Fibroblast of lung (primary cell): ENCODE results near the gene ISM2. TPM values are rescaled to one million over a fixed set of nuclear protein-coding genes. Genes with fewer than 3 reads are reported as not detected.

Experiments
- DNase-seq, 2 donors: peaks; one replicate each; pipeline versions ENCODE4 v3.0.0 to v3.0.0-alpha.2; 2010; ENCODE audit warnings: low read depth in 2 of 2
- H2AFZ ChIP-seq: 2 replicates; pipeline ENCODE4 v1.5.1; 2012; ENCODE audit warnings: low read length, control low read depth, inconsistent platforms
- H3K27ac ChIP-seq: 2 replicates; pipeline ENCODE4 v1.5.1; 2011; ENCODE audit warnings: low read length, control low read depth; ENCODE audit not compliant: insufficient read depth
- H3K27me3 ChIP-seq: 2 replicates; pipeline ENCODE4 v1.5.1; 2011; ENCODE audit warnings: mild to moderate bottlenecking, low read length; ENCODE audit not compliant: control insufficient read depth, insufficient read depth
- H3K36me3 ChIP-seq: 2 replicates; pipeline ENCODE4 v1.5.1; 2011; ENCODE audit warnings: low read length; ENCODE audit not compliant: control insufficient read depth, insufficient read depth
- H3K4me1 ChIP-seq: 2 replicates; pipeline ENCODE4 v1.5.1; 2011; ENCODE audit warnings: low read length; ENCODE audit not compliant: control insufficient read depth, insufficient read depth; ENCODE audit errors: extremely low read depth
- H3K4me2 ChIP-seq: 2 replicates; pipeline ENCODE4 v1.5.1; 2011; ENCODE audit warnings: low read length, control low read depth; ENCODE audit not compliant: insufficient read depth; ENCODE audit errors: extremely low read depth
- H3K4me3 ChIP-seq, 4 experiments: fragments of 200-600 bp in 1 of 4; sonication (generic) in 1 of 4; replicated peaks in 1 of 4; 2 replicates each; pipeline ENCODE4 v1.5.1; 2011 to 2016; ENCODE audit warnings: low read length in 4 of 4, low read depth in 3 of 4, mild to moderate bottlenecking in 3 of 4, control low read depth in 2 of 4, inconsistent platforms in 1 of 4, mixed read lengths in 1 of 4; ENCODE audit not compliant: insufficient read depth in 1 of 4; ENCODE audit errors: control extremely low read depth in 1 of 4
- H3K79me2 ChIP-seq: 2 replicates; pipeline ENCODE4 v1.5.1; 2012; ENCODE audit warnings: mild to moderate bottlenecking, low read length, inconsistent platforms; ENCODE audit not compliant: control insufficient read depth, insufficient read depth
- H3K9ac ChIP-seq: 2 replicates; pipeline ENCODE4 v1.5.1; 2011; ENCODE audit warnings: mild to moderate bottlenecking, low read length, control low read depth; ENCODE audit not compliant: insufficient read depth
- H3K9me3 ChIP-seq: 2 replicates; pipeline ENCODE4 v1.5.1; 2012; ENCODE audit warnings: low read depth, low read length; ENCODE audit not compliant: control insufficient read depth, insufficient read depth
- H4K20me1 ChIP-seq: 2 replicates; pipeline ENCODE4 v1.5.1; 2011; ENCODE audit warnings: low read length; ENCODE audit not compliant: control insufficient read depth, insufficient read depth; ENCODE audit errors: extremely low read depth
- EZH2 ChIP-seq: IDR thresholded peaks from 2 replicates; pipeline ENCODE4 v1.5.1; 2012; ENCODE audit warnings: low read length, control low read depth, mild to moderate bottlenecking; ENCODE audit errors: missing control alignments
- polyA plus RNA-seq, 2 donors: library from polyadenylated mRNA; depleted of rRNA in 1 of 2; stranded (reverse) in 1 of 2; unstranded in 1 of 2; fragments of >200 nt; gene quantifications; 2 replicates each; pipeline ENCODE4 v1.2.1, GENCODE V29; 2011 to 2012; ENCODE audit warnings: missing spikeins in 1 of 2
- total RNA-seq: library from RNA; depleted of rRNA; stranded (reverse); fragments of >200 nt; gene quantifications from 2 replicates; pipeline ENCODE4 v1.2.1, GENCODE V29; 2014
- TF ChIP-seq, protein P1 (sequence below), 2 donors: IDR thresholded peaks in 1 of 2; conservative IDR thresholded peaks in 1 of 2; 1 replicate in 1 of 2; 2 replicates in 1 of 2; pipeline ENCODE4 v1.5.1; 2011 to 2012; ENCODE audit warnings: low read length in 2 of 2, control low read depth in 1 of 2, inconsistent platforms in 1 of 2, low read depth in 1 of 2, mild to moderate bottlenecking in 1 of 2

ISM2 gene
- total and polyA plus RNA-seq, 2 donors (not counting 1 experiment from before 2014, with no cell fraction given): not detected

DNA sequence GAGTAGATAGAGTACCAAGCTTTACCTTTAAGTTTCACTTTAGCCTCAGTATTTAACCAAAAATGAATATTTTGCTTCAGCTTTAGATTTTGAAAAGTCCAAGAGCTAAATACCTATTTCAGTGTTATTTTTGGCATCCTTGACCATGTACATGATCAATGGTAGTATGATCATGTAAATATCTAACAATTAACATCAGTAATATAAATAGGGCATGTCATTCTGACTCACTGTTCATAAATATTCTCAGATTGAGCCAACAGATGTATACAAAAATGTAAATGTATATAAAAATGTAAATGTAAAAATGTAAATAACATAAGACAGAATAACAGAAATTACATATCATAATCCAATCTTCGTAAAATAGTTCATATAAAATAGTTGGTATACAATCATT lies 60.0 kb downstream of the ISM2 start:
- peaks cover 8% of the 10 kb centered on the region for H3K36me3 ChIP-seq
- DNase-seq: no peak
- TF ChIP-seq, protein P1, sequence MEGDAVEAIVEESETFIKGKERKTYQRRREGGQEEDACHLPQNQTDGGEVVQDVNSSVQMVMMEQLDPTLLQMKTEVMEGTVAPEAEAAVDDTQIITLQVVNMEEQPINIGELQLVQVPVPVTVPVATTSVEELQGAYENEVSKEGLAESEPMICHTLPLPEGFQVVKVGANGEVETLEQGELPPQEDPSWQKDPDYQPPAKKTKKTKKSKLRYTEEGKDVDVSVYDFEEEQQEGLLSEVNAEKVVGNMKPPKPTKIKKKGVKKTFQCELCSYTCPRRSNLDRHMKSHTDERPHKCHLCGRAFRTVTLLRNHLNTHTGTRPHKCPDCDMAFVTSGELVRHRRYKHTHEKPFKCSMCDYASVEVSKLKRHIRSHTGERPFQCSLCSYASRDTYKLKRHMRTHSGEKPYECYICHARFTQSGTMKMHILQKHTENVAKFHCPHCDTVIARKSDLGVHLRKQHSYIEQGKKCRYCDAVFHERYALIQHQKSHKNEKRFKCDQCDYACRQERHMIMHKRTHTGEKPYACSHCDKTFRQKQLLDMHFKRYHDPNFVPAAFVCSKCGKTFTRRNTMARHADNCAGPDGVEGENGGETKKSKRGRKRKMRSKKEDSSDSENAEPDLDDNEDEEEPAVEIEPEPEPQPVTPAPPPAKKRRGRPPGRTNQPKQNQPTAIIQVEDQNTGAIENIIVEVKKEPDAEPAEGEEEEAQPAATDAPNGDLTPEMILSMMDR (conservative IDR thresholded peaks at IDR 0.05 in 1 of 2, IDR thresholded peaks at IDR 0.05 in 1 of 2; ENCODE audit: low read depth in 1 of 2, low read length in 2 of 2): no peak
- TF ChIP-seq EZH2: no peak

GRCh38 chr14:77436042-77436441 lies 62.6 kb downstream of the ISM2 start:
- no peak overlapping the region for H3K9ac ChIP-seq
- DNase-seq: peak in 1 of 2 donors; percentile 16
- H3K27me3 ChIP-seq: no peaks in the 10 kb centered on the region
- H4K20me1 ChIP-seq: no peaks in the 10 kb centered on the region
- H3K79me2 ChIP-seq: no peaks in the 10 kb centered on the region
- H3K9me3 ChIP-seq: no peaks in the 10 kb centered on the region
- H3K4me1 ChIP-seq: peaks cover 4% of the 10 kb centered on the region
- no peak overlapping the region for H3K4me2 ChIP-seq
- H3K27ac ChIP-seq: no peak overlapping the region
- H3K36me3 ChIP-seq: peaks cover 3% of the 10 kb centered on the region
- H3K4me3 ChIP-seq: no peak overlapping the region
- TF ChIP-seq EZH2: no peak
- TF ChIP-seq, protein P1 (conservative IDR thresholded peaks at IDR 0.05 in 1 of 2, IDR thresholded peaks at IDR 0.05 in 1 of 2; ENCODE audit: low read depth in 1 of 2, low read length in 2 of 2): no peak
- H2AFZ ChIP-seq: no peak overlapping the region

More for the DNA sequence above, 60.0 kb downstream of the ISM2 start:
- no peak overlapping the region for H3K4me2 ChIP-seq
- H3K27me3 ChIP-seq: no peaks in the 10 kb centered on the region
- no peaks in the 10 kb centered on the region for H4K20me1 ChIP-seq
- H3K79me2 ChIP-seq: no peaks in the 10 kb centered on the region
- peaks cover 4% of the 10 kb centered on the region for H3K4me1 ChIP-seq
- H3K9me3 ChIP-seq: no peaks in the 10 kb centered on the region
- no peak overlapping the region for H3K4me3 ChIP-seq
- no peak overlapping the region for H3K9ac ChIP-seq
- H2AFZ ChIP-seq: no peak overlapping the region
- H3K27ac ChIP-seq: no peak overlapping the region

GRCh38 chr14:77426396-77426795 lies 72.2 kb downstream of the ISM2 start:
- Histone ChIP-seq H3K27me3 (no peaks in the 10 kb centered on the region), H3K36me3 (peaks cover 11% of the 10 kb centered on the region), H2AFZ (no peak overlapping the region), H3K4me1 (no peaks in the 10 kb centered on the region), H3K27ac (no peak overlapping the region), H3K9me3 (no peaks in the 10 kb centered on the region), H3K79me2 (no peaks in the 10 kb centered on the region), H4K20me1 (no peaks in the 10 kb centered on the region), H3K9ac (no peak overlapping the region), H3K4me2 (no peak overlapping the region), H3K4me3 (no peak overlapping the region)
- no peak for DNase-seq
- TF ChIP-seq EZH2: no peak
- TF ChIP-seq, protein P1 (conservative IDR thresholded peaks at IDR 0.05 in 1 of 2, IDR thresholded peaks at IDR 0.05 in 1 of 2; ENCODE audit: low read depth in 1 of 2, low read length in 2 of 2): no peak
